NCI-H1694 (cell line): ENCODE data around the gene SEPHS1.
"Not testable (repeated sequence)": the region's sequence is repeated elsewhere in the genome, so short reads cannot be mapped to it uniquely, and the experiment has no call there.

ENCODE experiments used
- DNase-seq: peaks from one replicate; lab custom pipeline; 2025; lab: John Stamatoyannopoulos, UW

The SEPHS1 gene

DNA sequence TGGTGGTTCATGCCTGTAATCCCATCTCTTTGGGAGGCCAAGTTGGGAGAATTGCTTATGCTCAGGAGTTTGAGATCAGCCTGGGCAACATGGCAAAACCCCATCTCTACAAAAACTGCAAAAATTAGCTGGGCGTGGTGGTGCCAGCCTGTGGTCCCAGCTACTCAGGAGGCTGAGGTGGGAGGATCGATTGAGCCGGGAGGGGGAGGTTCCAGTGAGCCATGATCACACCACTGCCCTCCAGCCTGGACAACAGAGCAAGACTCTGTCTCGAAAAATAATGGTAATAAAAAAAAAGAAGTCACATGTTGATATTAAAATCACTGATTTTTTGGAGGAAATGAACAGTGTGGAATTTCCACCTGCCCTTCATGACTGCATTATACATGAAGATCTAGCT lies 64.0 kb downstream of the SEPHS1 start:
- no peak for DNase-seq

DNA sequence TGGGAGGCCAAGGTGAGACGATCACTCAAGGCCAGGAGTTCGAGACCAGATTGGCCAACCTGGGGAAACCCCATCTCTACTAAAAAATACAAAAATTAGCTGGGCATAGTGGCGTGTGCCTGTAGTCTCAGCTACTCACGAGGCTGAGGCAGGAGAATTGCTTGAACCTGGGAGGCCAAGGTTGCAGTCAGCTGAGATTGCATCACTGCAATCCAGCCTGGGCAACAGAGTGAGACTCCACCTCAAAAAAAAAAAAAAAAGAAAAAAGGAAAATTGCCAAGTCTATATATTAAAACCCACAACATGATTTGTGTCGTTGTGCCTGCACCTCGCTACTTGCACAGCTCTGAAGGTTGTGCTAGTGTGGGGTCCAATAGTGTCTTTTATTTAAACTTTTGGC lies 65.7 kb downstream of the SEPHS1 start:
- DNase-seq, result not testable (repeated sequence)

DNA sequence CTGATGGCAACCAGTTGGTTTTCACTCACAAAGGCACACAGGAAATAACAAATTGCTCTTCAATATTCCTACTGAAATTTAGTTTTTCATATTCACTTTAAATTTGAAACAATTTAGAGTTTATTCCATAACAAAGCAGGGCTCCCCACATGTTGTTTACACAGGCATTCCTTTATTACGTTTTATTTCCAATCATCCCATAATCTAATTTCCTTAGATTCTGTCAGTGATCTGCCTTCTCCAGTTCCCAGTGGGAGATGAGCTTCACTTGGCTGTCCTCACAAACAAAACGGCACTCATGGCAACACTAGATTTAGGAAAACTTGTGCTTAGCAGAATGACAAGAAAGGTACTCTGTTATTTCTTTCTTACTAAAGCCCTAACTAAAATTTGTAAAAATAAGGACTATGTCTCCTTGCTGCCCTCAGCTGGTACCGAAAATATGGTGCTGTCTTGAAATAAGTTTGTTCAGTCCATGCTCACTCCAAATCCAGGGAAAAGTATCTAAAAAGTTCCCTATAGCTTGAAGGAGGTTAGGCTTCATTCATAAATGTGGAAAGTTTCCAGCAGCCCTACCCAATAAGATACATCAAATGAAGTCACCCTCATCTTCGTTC lies 71.2 kb downstream of the SEPHS1 start:
- no peak for DNase-seq

DNA sequence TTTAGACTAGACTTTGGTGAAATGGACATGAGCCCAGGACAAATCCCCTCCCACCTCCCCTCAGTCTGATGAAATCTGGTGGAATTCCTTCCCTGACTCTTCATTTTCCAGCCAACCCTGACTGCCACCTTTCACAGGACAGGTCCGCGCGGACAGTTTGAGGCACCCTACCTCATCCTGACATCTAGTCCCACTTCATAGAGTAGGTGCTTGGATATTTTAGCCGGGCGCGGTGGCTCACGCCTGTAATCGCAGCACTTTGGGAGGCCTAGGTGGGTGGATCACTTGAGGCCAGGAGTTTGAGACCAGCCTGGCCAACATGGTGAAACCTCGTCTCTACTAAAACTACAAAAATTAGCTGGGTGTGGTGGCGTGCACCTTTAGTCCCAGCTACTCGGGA lies 71.9 kb downstream of the SEPHS1 start:
- not testable (repeated sequence) for DNase-seq

DNA sequence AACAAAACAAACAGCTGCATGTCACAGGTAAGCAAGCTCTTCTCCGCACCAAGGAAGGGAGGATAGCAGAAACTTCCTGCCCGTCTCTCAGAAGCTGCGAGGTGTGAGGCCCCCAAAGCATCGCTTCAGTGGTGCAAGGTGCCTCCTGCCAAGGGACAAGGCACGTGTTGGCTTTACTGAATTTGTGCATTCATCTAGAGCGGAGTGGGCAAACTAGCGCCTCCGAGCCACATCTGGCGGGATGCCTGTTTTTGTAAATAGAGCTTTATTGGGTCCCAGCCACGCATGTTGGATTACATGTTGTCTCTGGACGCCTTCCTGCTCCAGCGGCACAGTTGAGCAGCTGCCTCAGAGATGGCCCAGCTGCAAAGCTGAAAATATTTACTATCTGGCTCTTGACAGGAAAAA lies 75.9 kb downstream of the SEPHS1 start:
- DNase-seq, result peak; percentile 63

DNA sequence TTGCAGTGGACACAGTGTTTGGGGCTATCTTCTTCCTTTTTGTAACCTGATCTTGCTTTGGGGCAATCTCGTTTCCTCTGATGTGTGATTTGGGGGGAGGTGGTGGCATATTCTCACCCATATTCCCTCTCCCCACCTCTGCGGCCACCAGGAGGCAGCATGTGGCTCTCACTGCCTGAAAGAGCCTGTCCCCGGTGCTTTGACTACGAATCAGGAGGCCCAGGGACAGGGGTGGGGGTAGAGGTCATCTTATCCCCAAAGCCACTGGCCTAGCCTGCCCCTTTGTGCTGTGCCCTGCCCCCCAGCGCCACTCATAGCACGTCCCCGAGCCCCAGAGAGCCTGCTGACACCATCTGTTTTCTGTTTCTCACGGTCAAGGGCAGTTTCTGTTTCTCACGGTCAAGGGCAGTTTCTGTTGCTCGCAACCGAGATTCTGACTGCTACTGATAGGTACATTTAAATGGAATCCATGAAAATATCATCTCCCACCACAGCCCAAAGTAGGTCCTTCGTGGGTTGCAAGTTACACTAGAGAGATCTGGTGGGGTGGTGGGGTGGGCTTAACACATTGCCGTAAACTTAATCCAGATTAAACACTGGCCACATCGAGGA lies 76.4 kb downstream of the SEPHS1 start:
- peak; percentile 31 for DNase-seq

DNA sequence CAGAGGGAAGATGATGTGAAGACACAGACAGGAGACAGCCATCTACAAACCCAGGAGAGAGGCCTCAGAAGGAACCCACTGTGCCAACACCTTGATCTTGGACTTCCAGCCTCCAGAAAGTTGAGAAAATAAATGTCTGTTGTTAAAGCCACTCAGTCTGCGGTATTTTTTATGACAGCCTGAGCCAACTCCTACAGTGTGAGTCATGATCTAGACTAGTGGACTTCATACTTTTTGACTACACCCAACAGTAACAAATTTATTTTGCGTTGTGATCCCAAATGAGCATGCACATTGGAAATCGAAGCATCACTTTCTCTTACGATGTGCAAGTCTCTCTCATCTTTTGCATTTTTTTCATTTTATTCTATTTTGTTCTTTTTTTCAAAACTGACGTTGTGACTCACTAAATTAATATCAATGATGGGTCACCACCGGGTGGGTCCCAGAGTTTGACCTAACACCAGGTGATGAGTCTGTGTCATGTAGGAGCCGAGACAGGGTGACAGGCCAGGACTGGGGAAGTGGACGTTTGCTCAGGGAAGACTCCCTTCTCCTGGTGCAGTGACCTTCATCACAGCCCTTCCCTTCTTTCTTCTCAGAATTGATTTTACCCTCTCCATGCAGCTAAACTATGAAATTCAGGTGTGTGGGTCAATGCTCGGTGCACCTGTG lies 77.1 kb downstream of the SEPHS1 start:
- DNase-seq, result no peak

DNA sequence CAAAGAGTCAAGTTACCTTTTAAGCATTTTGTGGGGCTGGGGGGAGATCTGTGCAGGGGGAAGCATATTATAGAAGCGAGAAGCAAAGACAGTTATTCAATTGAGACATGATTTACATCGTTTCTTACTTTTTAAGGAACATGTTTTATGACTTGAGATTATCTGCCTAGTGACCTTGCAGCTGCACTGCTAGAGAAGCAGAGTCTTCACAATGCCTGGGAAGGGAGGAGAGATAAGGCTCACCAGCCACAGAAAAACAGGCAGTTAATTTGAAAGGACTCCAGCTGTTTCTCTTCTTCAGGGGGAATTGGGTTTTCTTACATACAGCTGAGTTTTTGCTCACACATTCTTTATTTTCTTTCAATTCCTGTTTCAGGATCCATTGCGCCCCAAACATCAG lies 79.3 kb downstream of the SEPHS1 start:
- DNase-seq, result no peak

DNA sequence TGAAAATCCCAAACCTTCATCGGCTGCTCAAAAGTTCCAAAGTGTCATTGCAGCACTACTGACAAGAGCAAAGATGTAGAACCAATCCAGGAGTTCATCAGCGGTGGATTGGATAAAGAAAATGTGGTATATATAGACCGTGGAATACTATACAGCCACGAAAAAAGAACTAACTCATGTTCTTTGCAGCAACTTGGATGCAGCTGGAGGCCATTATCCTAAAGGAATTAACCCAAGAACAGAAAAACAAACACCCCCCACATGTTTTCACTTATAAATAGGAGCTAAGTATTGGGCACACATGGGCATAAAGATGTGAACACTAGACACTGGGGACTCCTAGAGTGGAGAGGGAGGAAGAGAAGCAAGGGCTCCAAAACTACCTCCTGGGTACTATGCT lies 79.8 kb downstream of the SEPHS1 start:
- no peak for DNase-seq
